ENCODE results near the gene NDUFB10.

GRCh38 chr16:1920727-1921171 lies 38.6 kb upstream of the NDUFB10 start:
- no peak for TF ChIP-seq CTCF (conservative IDR thresholded peaks at IDR 0.05 in 1 of 2, IDR thresholded peaks at IDR 0.05 in 1 of 2; ENCODE audit: extremely low read depth in 1 of 2, insufficient read depth in 1 of 2, low read depth in 1 of 2, low read length in 2 of 2)
- TF ChIP-seq EZH2 (IDR thresholded peaks at IDR 0.05; ENCODE audit: borderline replicate concordance, low read length), result no peak
